OCI-LY1 (cell line): ENCODE results near the gene PKD2.

Source experiments
- H2AFZ ChIP-seq: fragments of 200-600 bp; sonication (generic), shearing (Covaris generic); 2 replicates; pipeline ENCODE4 v1.6.0; 2014; ENCODE audit warnings: antibody characterized with exemption, mild to moderate bottlenecking, low read length
- H3F3A ChIP-seq: fragments of 200-600 bp; sonication (generic), shearing (Covaris generic); 2 replicates; pipeline ENCODE4 v1.6.0; 2014; ENCODE audit warnings: mild to moderate bottlenecking, antibody characterized with exemption, low read length, moderate library complexity; ENCODE audit not compliant: insufficient read depth
- H3K27ac ChIP-seq: fragments of 200-600 bp; sonication (generic); 2 replicates; pipeline ENCODE4 v1.5.1; 2014; ENCODE audit warnings: low read length, mixed run types, mild to moderate bottlenecking, low read depth; ENCODE audit not compliant: poor library complexity, severe bottlenecking
- H3K27me3 ChIP-seq: fragments of 200-600 bp; sonication (generic); 2 replicates; pipeline ENCODE4 v1.6.0; 2014; ENCODE audit warnings: antibody characterized with exemption, mild to moderate bottlenecking, low read length, moderate library complexity; ENCODE audit not compliant: insufficient read depth
- H3K36me3 ChIP-seq: fragments of 200-600 bp; sonication (generic); 2 replicates; pipeline ENCODE4 v1.6.1; 2014; ENCODE audit warnings: mild to moderate bottlenecking, antibody characterized with exemption, low read length, moderate library complexity, mixed read lengths; ENCODE audit not compliant: insufficient read depth
- H3K4me1 ChIP-seq: fragments of 200-600 bp; sonication (generic); 2 replicates; pipeline ENCODE4 v1.5.1; 2014; ENCODE audit warnings: mild to moderate bottlenecking, low read length, moderate library complexity; ENCODE audit not compliant: insufficient read depth, severe bottlenecking
- H3K4me2 ChIP-seq: fragments of 200-600 bp; sonication (generic), shearing (Covaris generic); 2 replicates; pipeline ENCODE4 v1.6.1; 2014; ENCODE audit warnings: low read length
- H3K4me3 ChIP-seq: fragments of 200-600 bp; sonication (generic); 2 replicates; pipeline ENCODE4 v1.5.1; 2014; ENCODE audit warnings: low read length, low read depth, mild to moderate bottlenecking, mixed read lengths; ENCODE audit not compliant: poor library complexity, severe bottlenecking
- H3K79me2 ChIP-seq: fragments of 200-600 bp; shearing (Covaris generic); 2 replicates; pipeline ENCODE4 v1.6.1; 2016; ENCODE audit warnings: mixed run types, low read length, mixed read lengths; ENCODE audit not compliant: insufficient read depth
- H3K9ac ChIP-seq: fragments of 200-600 bp; sonication (generic), shearing (Covaris generic); 2 replicates; pipeline ENCODE4 v1.6.1; 2014; ENCODE audit warnings: mild to moderate bottlenecking, low read length, mixed read lengths
- H3K9me2 ChIP-seq: fragments of 200-600 bp; sonication (generic), shearing (Covaris generic); 2 replicates; pipeline ENCODE4 v1.6.1; 2014; ENCODE audit warnings: low read depth, mild to moderate bottlenecking, low read length, mixed read lengths
- H3K9me3 ChIP-seq: fragments of 200-600 bp; shearing (Covaris generic); 2 replicates; pipeline ENCODE4 v1.6.1; 2014; ENCODE audit warnings: low read length, mixed read lengths
- H4K20me1 ChIP-seq: fragments of 200-600 bp; sonication (generic), shearing (Covaris generic); 2 replicates; pipeline ENCODE4 v1.6.0; 2016; ENCODE audit warnings: mild to moderate bottlenecking, low read length; ENCODE audit not compliant: insufficient read depth
- CTCF ChIP-seq: fragments of 200-600 bp; sonication (generic), shearing (Covaris generic); IDR thresholded peaks from 2 replicates; pipeline ENCODE4 v1.5.1; 2017; ENCODE audit warnings: mild to moderate bottlenecking, antibody characterized with exemption, low read length, moderate library complexity, mixed read lengths
- EZH2 ChIP-seq: fragments of 200-600 bp; sonication (generic), shearing (Covaris generic); IDR thresholded peaks from 2 replicates; pipeline ENCODE4 v1.8.0; 2017; ENCODE audit warnings: borderline replicate concordance, mixed run types, mild to moderate bottlenecking, antibody characterized with exemption, low read length, moderate library complexity, mixed read lengths

PKD2 gene

GRCh38 chr4:88058295-88058694, 50.9 kb downstream of the PKD2 start:
- Histone ChIP-seq H3K36me3 (no peaks in the 10 kb centered on the region), H3K79me2 (no peaks in the 10 kb centered on the region), H3K9ac (no peak overlapping the region)

GRCh38 chr4:88059766-88060165, 52.3 kb downstream of the PKD2 start:
- H3K4me3 ChIP-seq = no peak overlapping the region
- no peaks in the 10 kb centered on the region for H3F3A ChIP-seq
- no peak overlapping the region for H3K27ac ChIP-seq
- no peak overlapping the region for H3K4me2 ChIP-seq
- H3K79me2 ChIP-seq = no peaks in the 10 kb centered on the region
- no peaks in the 10 kb centered on the region for H3K27me3 ChIP-seq
- no peaks in the 10 kb centered on the region for H4K20me1 ChIP-seq
- TF ChIP-seq EZH2 = no peak
- TF ChIP-seq CTCF = no peak
- H3K4me1 ChIP-seq = no peaks in the 10 kb centered on the region
- no peak overlapping the region for H3K9ac ChIP-seq
- no peaks in the 10 kb centered on the region for H3K9me2 ChIP-seq
- no peaks in the 10 kb centered on the region for H3K36me3 ChIP-seq
- H3K9me3 ChIP-seq = no peaks in the 10 kb centered on the region
- no peak overlapping the region for H2AFZ ChIP-seq

More at GRCh38 chr4:88058295-88058694, 50.9 kb downstream of the PKD2 start:
- Histone ChIP-seq H3F3A (no peaks in the 10 kb centered on the region), H3K4me1 (no peaks in the 10 kb centered on the region), H3K9me2 (no peaks in the 10 kb centered on the region), H3K9me3 (no peaks in the 10 kb centered on the region), H3K4me3 (no peak overlapping the region), H3K27ac (no peak overlapping the region), H4K20me1 (no peaks in the 10 kb centered on the region), H2AFZ (no peak overlapping the region), H3K4me2 (no peak overlapping the region), H3K27me3 (no peaks in the 10 kb centered on the region)
- TF ChIP-seq CTCF = no peak
- TF ChIP-seq EZH2 = no peak

- no peaks in the 10 kb centered on the region for H3K27me3 ChIP-seq
- no peaks in the 10 kb centered on the region for H3K4me1 ChIP-seq
- H2AFZ ChIP-seq = no peak overlapping the region
- no peaks in the 10 kb centered on the region for H3K36me3 ChIP-seq
- no peaks in the 10 kb centered on the region for H3K9me2 ChIP-seq
- no peak overlapping the region for H3K4me2 ChIP-seq
- no peaks in the 10 kb centered on the region for H3K9me3 ChIP-seq
- H3K27ac ChIP-seq = no peak overlapping the region
- no peaks in the 10 kb centered on the region for H3F3A ChIP-seq
- no peak overlapping the region for H3K9ac ChIP-seq
- H4K20me1 ChIP-seq = no peaks in the 10 kb centered on the region
- no peak for TF ChIP-seq CTCF
- TF ChIP-seq EZH2 = no peak
- H3K79me2 ChIP-seq = no peaks in the 10 kb centered on the region
- no peak overlapping the region for H3K4me3 ChIP-seq
These were observed 53.0 kb downstream of the PKD2 start for GRCh38 chr4:88060431-88060830.
